GM06990 (cell line): Measurements from ENCODE around the gene C17orf78.
A peak's percentile ranks its signal among the peaks of the same experiment; 100 is the strongest.
"Not testable (repeated sequence)": the region's sequence is repeated elsewhere in the genome, so short reads cannot be mapped to it uniquely, and the experiment has no call there.

Experiments used
- DNase-seq: peaks from one replicate; pipeline ENCODE4 v3.0.0-alpha.2; 2011; ENCODE audit not compliant: insufficient read length; ENCODE audit errors: extremely low read depth
- H3K27me3 ChIP-seq: replicated peaks from 2 replicates; pipeline ENCODE4 v1.6.0; 2011; ENCODE audit warnings: low read length; ENCODE audit not compliant: control insufficient read depth, insufficient read depth
- H3K36me3 ChIP-seq: 2 replicates; pipeline ENCODE4 v1.5.1; 2011; ENCODE audit warnings: low read length; ENCODE audit not compliant: control insufficient read depth, insufficient read depth
- H3K4me3 ChIP-seq: replicated peaks from 2 replicates; pipeline ENCODE4 v1.5.1; 2011; ENCODE audit warnings: low read depth, mild to moderate bottlenecking, control low read depth, low read length
- CTCF ChIP-seq: IDR thresholded peaks from 2 replicates; pipeline ENCODE4 v1.5.1; 2011; ENCODE audit warnings: low read length, control low read depth, mild to moderate bottlenecking, inconsistent platforms; ENCODE audit not compliant: insufficient read depth, poor library complexity, severe bottlenecking

The C17orf78 gene

GRCh38 chr17:37429039-37429438 lies 53.3 kb downstream of the C17orf78 start:
- H3K36me3 ChIP-seq, result peaks cover 7% of the 10 kb centered on the region
- H3K4me3 ChIP-seq, result no peak overlapping the region
- no peak for TF ChIP-seq CTCF
- H3K27me3 ChIP-seq, result no peaks in the 10 kb centered on the region
- no peak for DNase-seq

- Histone ChIP-seq H3K27me3 (no peaks in the 10 kb centered on the region), H3K36me3 (peaks cover 7% of the 10 kb centered on the region), H3K4me3 (no peak overlapping the region)
- no peak for TF ChIP-seq CTCF
- DNase-seq, result no peak
Observed at GRCh38 chr17:37429453-37429852, 53.7 kb downstream of the C17orf78 start.

- TF ChIP-seq CTCF, result no peak
- no peaks in the 10 kb centered on the region for H3K27me3 ChIP-seq
- peaks cover 7% of the 10 kb centered on the region for H3K36me3 ChIP-seq
- H3K4me3 ChIP-seq, result no peak overlapping the region
- DNase-seq, result peak; percentile 30
Observed at GRCh38 chr17:37430051-37430627, 54.4 kb downstream of the C17orf78 start.

- Histone ChIP-seq H3K27me3 (no peaks in the 10 kb centered on the region), H3K36me3 (no peaks in the 10 kb centered on the region; the same call in 1 of the 2 replicates), H3K4me3 (no peak overlapping the region)
- DNase-seq, result no peak
- no peak for TF ChIP-seq CTCF
Observed at GRCh38 chr17:37432671-37433070, 56.9 kb downstream of the C17orf78 start.

- no peak for DNase-seq
- Histone ChIP-seq H3K27me3 (no peaks in the 10 kb centered on the region), H3K4me3 (no peak overlapping the region), H3K36me3 (peaks cover 3% of the 10 kb centered on the region)
- TF ChIP-seq CTCF, result peak; percentile 24
Observed at GRCh38 chr17:37438141-37438540, 62.4 kb downstream of the C17orf78 start.

GRCh38 chr17:37440424-37440823 lies 64.6 kb downstream of the C17orf78 start:
- TF ChIP-seq CTCF, result no peak
- Histone ChIP-seq H3K4me3 (no peak overlapping the region), H3K36me3 (peaks cover 3% of the 10 kb centered on the region), H3K27me3 (no peaks in the 10 kb centered on the region)
- DNase-seq, result no peak

GRCh38 chr17:37441369-37442014 lies 65.7 kb downstream of the C17orf78 start:
- not testable (repeated sequence) for H3K27me3 ChIP-seq, H3K36me3 ChIP-seq, H3K4me3 ChIP-seq
- DNase-seq, result peak; percentile 43
